Activated CD4-positive, alpha-beta T cell treated with anti-CD3 and anti-CD28 coated beads, Interleukin-2, amount 50 U/mL, for 1 hour (primary cell): ENCODE results near the gene ZNHIT3.
"Not testable (repeated sequence)": the region's sequence is repeated elsewhere in the genome, so short reads cannot be mapped to it uniquely, and the experiment has no call there.

Source experiments
- DNase-seq: peaks from one replicate; pipeline ENCODE4 v3.0.0-alpha.2; 2020

The ZNHIT3 gene

DNA sequence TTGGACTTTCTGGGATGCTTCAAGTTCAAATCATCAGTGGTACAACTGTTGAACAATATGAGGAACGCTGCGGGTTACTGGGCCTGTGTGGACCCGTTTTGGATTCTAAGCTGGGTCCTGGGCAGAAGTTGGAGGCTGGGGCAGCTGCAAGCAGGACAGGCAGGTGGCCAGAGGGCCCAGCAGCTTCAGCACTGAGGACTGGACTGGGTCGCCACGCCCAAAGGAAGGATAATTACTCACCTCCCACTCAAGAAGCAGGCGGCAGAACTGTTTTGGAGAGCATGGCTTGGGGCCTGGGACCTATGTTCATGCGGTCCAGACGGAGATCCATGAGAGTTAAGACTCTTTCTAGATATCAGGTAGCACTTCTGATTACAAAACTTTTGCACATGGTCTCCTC lies 1.5 kb upstream of the ZNHIT3 start:
- DNase-seq, result no peak

- DNase-seq, result no peak
Measured at GRCh38 chr17:36485805-36486203, 677 bp upstream of the ZNHIT3 start.

- DNase-seq, result no peak
Measured at GRCh38 chr17:36493956-36494355, 7.5 kb downstream of the ZNHIT3 start.

- DNase-seq, result no peak
Measured at GRCh38 chr17:36494674-36495073, 8.2 kb downstream of the ZNHIT3 start.

- DNase-seq, result no peak
Measured at GRCh38 chr17:36495076-36495578, 8.6 kb downstream of the ZNHIT3 start.

DNA sequence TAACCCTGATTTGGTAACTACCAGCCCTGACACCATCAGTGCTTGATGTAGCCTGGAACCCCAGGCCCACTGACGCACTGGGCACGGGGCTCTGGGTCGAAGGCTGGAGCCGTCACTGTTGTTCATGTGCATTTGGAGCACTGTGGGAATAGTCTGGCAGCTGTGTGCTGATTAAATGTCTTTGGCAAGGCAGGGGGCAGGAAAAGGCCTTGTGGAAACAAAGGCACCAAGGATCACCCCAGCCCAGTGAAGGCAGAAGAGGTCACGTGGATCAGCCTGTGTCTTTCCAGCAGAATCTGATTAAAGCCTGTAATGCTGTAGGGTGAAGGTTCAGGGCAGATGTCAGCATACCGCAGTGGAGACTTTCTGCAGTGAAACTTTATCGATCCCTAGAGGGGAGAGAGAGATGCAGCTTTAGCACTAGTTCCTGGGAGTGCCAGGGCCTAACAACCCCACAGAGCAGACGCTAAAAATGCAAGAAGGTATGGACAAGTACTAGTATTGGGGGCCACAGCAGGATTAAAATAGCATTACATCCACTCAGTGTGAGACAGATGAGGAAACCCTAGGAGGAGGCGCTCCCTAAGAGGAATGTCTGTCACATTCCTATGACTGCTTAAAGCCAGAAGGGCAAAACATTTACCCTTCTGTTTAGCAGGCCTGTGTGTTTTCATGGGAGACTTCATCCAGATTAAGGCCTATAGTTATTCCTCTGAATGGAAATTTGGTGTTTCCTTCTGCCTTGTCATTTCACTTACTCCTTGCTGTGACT lies 9.7 kb downstream of the ZNHIT3 start:
- DNase-seq, result no peak

GRCh38 chr17:36498155-36498554 lies 11.7 kb downstream of the ZNHIT3 start:
- no peak for DNase-seq

GRCh38 chr17:36498560-36499300 lies 12.2 kb downstream of the ZNHIT3 start:
- no peak for DNase-seq

DNA sequence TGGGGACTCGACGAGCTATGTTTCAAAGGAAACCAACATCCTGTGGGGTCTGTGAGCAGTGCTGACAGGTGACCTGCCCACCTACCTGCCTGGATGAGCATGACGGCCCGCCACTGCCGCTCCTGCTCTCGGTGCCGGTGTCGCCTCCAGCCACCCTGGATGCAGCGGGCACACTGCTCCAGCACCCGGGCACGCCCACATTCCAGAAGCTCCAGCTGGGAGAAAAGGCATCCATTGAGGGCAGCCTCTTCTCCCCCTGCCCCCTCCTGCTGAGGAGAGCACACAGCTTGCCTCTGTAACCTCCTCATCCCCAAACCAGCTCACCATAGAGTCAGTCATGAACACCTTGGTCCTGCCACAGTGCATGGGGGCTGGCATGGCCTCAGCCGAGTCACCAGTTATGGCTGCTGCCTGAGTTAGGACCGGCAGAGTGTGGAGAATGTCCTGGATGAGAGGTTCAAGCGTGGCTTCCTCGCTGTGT lies 14.3 kb downstream of the ZNHIT3 start:
- no peak for DNase-seq

- DNase-seq, result no peak
Measured at GRCh38 chr17:36501351-36501750, 14.9 kb downstream of the ZNHIT3 start.

DNA sequence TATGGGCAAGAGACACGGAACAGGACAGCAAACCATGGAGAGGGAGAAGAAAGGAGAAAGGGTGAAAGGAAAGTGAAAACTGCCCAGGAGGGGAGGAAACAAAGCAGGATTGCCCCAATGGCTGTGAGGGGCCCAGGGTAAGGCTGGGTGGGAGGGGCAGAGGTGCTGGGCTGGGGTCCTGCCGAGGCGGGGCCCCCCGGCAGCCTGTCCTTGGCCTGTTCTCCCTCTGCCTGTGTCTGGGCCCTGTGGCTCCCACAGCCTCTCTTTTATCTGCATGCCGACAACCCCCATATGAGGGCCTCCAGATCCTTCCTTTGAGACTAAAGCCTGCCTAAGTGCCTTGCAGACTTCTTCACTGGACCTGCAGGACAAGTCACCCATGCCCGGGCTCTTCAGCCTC lies 15.5 kb downstream of the ZNHIT3 start:
- DNase-seq, result no peak

DNA sequence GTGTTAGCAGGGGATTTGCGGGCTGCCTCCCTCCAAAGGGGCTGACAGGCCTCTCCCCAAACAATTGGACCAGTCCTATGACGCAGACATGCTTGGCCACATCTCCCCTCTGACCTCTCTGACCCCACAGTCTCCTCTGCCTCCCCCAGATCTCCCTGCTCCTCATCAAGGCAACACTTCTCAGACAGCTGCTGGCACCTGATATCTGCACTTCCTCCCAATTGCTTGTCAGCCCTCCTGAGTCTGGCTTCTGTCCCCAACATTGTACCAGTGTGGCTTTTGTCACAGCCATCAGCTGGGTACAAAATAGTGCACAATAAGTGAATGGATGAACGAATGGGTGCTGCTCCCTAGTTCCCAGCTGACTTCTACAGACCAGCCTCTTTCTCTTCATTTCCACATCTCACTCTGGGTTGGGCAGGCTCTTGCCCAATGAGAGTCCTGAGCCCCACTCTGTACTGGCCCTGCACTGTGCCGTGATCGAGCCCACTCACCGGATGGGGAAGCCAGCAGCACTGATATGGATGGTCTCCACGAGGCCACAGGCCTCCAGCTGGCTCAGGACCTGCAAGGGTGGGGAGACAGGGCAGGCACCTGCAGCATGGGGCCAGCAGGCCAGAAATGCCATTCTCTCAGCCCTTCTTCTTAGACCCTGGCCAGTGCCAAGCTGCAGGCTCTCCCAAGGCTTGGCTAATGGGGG lies 17.1 kb downstream of the ZNHIT3 start:
- DNase-seq, result no peak

DNA sequence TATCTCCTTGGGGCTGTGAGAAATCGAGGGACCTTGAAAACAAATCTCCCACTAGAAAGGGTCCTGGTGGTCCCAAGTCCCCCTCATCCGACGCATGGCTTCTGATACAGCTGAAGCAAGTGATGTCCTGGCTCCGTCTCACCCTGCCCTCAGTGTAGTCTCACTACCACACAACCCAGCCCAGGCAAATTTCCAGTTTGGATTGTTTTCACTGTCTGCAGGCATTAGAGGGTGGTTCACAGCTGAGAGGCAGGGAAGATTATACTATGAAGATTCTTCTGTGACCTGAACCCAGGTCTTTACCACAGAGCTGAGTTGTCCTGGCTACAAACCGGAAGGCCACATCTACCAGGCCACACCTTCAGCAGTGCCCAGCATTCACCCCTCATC lies 17.7 kb downstream of the ZNHIT3 start:
- DNase-seq, result no peak

- DNase-seq, result no peak
Measured at GRCh38 chr17:36505171-36505570, 18.7 kb downstream of the ZNHIT3 start.

DNA sequence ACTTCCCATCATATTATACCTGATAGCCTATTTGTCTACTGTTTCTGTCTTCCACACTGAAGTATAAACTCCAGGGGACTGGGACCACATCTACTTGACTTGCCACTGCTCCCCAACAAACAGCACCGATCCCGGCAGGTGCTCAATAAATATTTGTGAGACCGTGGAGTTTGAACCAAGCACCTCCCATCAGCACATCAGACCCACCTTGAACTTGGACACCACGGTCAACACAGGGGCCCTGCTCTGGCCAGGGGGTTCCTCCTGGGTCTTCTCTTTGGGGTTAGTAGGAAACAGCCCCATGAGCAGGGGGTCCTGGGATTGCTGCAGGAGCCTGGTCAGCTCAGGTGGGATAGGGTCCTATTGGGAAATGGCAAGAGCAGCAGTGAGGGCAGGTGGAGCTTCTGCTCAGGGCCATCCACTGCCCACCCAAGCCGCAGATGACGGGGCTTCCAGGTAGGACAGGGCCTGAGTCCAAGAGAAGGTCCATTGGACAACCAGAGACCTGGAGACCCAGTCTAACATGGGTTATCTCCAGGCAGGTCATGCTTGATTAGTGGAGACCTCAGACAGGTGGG lies 19.9 kb downstream of the ZNHIT3 start:
- no peak for DNase-seq

GRCh38 chr17:36506831-36507230 lies 20.4 kb downstream of the ZNHIT3 start:
- no peak for DNase-seq

DNA sequence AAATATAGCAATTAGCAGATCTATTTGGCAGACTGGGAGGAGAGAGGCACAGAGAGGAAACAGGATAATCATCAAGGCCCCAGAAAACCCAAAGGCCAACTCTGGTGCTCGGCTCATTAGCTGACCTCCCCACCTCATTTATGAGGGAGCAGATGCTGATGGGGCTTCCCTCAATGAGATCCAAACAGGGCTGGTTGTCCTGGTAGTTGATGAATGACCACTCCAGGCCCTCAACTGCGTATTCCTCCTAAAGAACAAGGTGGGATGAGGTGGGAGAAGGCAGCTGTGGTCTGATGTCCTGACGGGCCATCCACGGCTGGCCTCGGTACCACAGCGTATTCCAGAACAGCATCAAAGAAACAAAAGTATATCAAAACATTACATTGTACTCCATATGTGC lies 20.8 kb downstream of the ZNHIT3 start:
- DNase-seq, result no peak

GRCh38 chr17:36508439-36508838 lies 22.0 kb downstream of the ZNHIT3 start:
- DNase-seq, result not testable (repeated sequence)

GRCh38 chr17:36509272-36509985 lies 22.9 kb downstream of the ZNHIT3 start:
- DNase-seq, result no peak

DNA sequence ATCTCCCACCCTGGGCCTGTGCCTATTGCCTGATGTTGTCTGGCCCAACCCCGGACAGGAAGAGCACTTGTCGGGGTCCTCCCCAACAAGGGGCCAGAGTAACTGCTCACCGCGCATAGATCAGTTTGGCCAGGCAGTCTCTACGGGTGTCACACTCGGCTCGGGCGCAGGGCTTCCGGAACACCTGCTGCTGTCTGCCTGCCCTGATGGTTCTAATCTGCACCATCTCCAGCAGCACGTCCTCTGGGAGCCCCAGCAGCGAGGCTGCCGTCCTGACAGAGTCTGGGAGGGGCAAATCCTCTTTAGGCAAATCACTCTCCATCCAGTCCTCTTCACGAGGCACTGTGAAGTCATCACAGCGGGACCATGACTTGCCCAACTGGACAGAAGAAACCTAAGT lies 24.2 kb downstream of the ZNHIT3 start:
- no peak for DNase-seq

DNA sequence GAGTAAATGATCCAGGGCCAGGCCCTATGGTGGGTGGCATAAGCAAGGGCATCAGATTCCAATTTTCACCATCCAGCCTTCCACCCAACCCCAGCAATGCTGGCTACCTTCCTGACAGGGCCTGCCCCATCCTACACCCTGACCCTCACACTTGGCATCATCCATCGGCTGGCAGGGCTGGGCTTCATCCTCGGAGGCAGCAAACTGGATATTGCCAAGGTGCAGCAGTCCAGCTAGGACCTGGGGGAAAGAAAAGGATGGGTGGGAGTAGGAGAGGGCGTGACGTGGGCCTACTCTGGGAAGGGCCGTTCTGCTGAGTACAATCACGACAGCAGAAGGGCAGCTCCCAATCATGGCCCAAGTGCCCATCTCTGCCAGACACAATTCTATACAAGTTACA lies 24.7 kb downstream of the ZNHIT3 start:
- no peak for DNase-seq

DNA sequence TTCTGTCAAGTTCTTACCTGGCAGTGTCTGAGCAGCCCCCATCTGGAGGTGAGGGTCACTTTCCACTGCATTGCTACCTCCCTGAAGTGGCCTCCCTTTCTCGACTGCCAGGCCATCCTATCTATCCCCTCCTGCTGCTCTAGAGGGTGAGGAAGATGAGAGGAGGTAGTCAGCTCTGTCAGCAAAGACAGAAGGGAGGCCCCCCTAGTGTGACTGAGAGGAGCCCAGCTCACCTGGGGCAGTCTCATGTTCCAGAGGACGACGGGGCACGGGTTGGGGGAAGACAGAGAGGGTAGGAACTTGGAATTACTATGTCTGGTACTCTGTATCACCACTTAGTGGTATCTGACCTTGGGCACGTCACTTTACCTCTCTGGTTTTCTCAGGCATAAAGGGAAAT lies 26.2 kb downstream of the ZNHIT3 start:
- no peak for DNase-seq

GRCh38 chr17:36514856-36515255 lies 28.4 kb downstream of the ZNHIT3 start:
- DNase-seq, result no peak
